Stimulated activated CD4-positive, alpha-beta T cell treated with anti-CD3 and anti-CD28 coated beads, TNF-alpha, amount 100 ng/mL, for 1 hour (primary cell): ENCODE results near the gene NTHL1.

Experiments
- DNase-seq, 3 donors: peaks; one replicate each; pipeline ENCODE4 v3.0.0-alpha.2; 2020; ENCODE audit warnings: low read depth in 3 of 3, low spot score in 1 of 3

NTHL1 gene

GRCh38 chr16:1998360-1998835 lies 49.2 kb downstream of the NTHL1 start:
- no peak for DNase-seq

GRCh38 chr16:1997494-1998359 lies 49.9 kb downstream of the NTHL1 start:
- DNase-seq = no peak

GRCh38 chr16:1993731-1994131 lies 53.9 kb downstream of the NTHL1 start:
- no peak for DNase-seq

- DNase-seq = no peak
Measured at GRCh38 chr16:1992704-1993317, 54.8 kb downstream of the NTHL1 start.

- DNase-seq = peak; percentile 96 to 99 (median 97)
Measured at GRCh38 chr16:1991948-1992703, 55.5 kb downstream of the NTHL1 start.

GRCh38 chr16:1991588-1991947 lies 56.1 kb downstream of the NTHL1 start:
- DNase-seq = no peak

- no peak for DNase-seq
Measured at GRCh38 chr16:1991135-1991551, 56.5 kb downstream of the NTHL1 start.

- DNase-seq = no peak
Measured at GRCh38 chr16:1990351-1991134, 57.1 kb downstream of the NTHL1 start.

GRCh38 chr16:1990101-1990350 lies 57.6 kb downstream of the NTHL1 start:
- no peak for DNase-seq
